NCI-H226 (cell line): ENCODE measurements around the gene SEMA3D.

Experiments
- DNase-seq: peaks from one replicate; pipeline ENCODE4 v3.0.0-alpha.2; 2015

Gene SEMA3D

GRCh38 chr7:85183296-85183695, 3.6 kb downstream of the SEMA3D start:
- DNase-seq = no peak

GRCh38 chr7:85178531-85179298, 8.1 kb downstream of the SEMA3D start:
- no peak for DNase-seq

DNA sequence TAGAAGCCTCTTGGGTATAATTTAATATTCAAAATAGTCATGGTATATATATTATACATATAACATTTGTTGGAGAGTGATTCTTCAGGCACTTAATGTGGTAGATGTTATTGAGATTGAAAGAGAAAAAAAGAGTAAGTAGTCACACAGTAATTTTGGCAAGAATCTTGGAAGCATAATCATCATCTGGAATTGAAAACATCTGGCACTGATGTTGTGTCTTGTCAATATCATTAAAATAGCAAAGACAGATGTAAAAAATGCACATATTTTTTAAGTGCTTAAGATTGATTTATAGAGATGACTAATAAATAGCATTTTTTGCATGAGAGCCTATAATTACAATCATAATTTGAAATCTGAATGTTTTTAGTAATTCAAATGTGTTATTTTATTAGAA, 9.5 kb downstream of the SEMA3D start:
- DNase-seq = no peak

DNA sequence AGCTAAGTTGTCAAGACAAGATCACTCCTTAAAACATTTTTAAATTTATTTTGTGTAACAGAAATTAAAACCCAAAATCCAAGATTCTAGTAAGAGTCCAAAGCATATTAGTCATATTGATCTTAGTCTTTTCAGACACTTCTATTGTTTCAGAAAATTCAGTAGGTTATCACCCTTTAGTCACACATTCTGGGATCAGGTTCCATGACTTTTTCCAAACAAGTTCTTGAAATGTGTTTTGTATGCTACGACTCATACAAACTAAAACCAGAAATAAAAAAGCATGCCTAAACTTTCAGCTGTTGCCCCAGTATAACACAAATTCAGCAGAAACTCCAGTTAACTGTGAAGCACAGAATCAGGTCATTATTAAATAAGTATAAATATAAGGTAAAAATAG, 10.7 kb downstream of the SEMA3D start:
- no peak for DNase-seq

DNA sequence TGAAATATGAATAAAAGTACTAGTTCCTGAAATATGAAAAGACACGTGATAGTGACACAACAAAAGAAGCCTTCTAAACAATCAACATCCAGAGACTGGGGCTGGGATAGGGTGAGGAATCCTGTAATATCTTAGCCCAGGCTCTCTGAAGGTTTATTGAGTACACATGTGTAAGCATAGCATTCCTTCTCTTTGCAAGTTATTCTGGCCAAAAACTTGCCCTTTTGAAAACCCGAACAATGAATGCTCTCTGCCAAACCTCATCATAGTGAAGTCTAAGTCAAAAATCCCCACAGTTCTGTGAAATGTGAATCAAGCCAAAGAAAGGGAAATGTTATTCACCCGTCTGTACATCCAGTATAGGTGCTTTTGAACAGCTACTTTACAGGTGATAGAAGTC, 11.6 kb downstream of the SEMA3D start:
- DNase-seq = no peak

GRCh38 chr7:85172530-85172941, 14.3 kb downstream of the SEMA3D start:
- DNase-seq = peak; percentile 61

DNA sequence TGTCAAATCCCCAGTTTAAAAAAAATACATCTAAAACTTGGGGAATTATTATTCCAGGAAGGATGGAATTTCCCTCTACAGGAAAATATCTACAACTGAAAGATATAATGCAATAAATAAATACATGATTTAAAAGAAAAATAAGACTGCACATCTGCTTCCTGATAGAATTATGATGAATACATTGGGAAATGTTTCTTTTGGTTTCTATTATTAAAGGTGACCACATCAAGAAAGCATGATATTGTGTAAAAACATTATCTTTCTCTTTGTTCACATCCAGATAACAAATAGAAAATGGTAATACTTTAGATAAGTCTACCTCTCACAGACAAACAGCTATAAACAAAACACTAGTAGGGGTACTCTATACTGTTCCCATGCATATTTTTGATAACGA, 19.2 kb downstream of the SEMA3D start:
- peak; percentile 44 for DNase-seq

DNA sequence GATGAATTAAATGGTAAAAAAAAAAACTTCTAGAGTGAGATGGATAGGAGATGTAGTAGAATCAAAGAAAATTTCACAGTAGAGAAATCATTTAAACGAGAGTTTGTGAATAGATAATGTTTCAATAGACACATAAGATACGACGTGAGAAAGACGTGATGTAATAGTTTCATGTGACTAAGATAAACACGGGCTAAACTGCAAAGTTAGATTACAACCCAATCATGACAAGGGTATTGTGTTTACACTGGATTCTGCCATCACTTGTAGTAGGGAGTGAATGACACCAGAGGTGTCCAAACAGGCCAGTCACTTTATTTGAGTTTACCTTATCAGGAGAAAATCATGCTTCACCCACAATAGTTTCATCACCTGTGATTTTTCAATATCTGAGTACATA, 21.6 kb downstream of the SEMA3D start:
- no peak for DNase-seq

- no peak for DNase-seq
These were observed 22.5 kb downstream of the SEMA3D start for GRCh38 chr7:85164376-85164775.

DNA sequence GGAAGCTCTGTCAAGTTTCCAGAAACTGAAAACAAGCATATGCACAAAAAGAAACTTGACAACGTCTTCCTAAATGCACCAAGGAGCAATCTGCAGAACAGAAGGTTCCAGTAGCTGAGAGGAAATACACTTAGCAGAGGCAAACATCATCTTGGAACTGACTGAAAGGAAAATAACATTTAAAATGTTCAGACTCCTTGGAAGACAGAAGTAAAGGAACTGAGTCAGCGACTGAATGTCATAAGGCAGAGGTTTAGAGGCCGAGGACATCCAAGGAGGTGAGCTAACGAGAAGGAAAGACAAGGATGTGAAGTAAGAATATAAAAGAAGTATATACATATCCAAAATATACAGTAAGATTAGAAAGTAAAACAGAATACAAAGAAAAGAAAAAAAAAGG, 24.1 kb downstream of the SEMA3D start:
- no peak for DNase-seq

DNA sequence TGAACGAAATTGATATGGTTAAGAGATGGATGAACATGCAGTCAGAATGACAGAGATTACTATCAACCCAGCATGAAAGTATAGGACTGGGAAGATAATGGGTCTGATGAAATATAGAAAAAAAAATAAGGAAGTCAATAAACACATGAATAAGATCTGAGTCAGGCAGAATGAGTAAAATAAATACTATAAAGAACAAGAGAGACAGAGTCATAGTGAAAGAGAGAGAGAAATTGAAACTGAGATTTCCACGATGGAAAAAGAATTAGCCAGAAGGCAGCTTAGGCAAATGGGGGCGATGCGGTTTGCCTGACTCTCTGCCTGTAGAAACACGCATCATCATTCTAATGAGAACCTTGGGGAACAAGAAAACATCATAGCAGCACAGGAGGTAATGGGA, 26.6 kb downstream of the SEMA3D start:
- DNase-seq = no peak

- no peak for DNase-seq
These were observed 27.9 kb downstream of the SEMA3D start for GRCh38 chr7:85159003-85159402.

DNA sequence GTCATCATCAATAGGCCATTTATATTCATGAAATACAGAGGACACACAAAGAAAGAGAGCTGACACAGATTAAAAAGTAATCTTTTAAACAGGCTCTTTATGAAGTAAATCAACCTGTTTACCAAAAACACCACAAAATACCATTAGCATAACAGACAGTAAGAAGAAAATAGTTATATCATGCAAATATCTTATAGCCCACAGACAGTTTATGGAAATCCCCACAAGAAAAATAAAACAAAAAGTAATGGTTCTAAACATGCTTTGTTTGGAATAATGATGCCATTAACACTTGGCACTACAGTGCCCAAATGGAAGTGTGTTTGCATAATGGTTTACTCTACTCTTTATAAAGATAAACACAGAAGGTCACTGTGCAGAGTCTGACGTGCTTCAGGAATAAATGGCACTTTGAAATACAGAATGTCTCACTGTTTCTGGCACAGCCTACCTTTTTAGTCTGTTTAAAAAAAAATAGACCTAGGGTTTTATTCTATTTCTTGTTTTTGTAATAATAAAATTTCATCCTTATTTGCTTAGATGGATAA, 30.1 kb downstream of the SEMA3D start:
- no peak for DNase-seq

DNA sequence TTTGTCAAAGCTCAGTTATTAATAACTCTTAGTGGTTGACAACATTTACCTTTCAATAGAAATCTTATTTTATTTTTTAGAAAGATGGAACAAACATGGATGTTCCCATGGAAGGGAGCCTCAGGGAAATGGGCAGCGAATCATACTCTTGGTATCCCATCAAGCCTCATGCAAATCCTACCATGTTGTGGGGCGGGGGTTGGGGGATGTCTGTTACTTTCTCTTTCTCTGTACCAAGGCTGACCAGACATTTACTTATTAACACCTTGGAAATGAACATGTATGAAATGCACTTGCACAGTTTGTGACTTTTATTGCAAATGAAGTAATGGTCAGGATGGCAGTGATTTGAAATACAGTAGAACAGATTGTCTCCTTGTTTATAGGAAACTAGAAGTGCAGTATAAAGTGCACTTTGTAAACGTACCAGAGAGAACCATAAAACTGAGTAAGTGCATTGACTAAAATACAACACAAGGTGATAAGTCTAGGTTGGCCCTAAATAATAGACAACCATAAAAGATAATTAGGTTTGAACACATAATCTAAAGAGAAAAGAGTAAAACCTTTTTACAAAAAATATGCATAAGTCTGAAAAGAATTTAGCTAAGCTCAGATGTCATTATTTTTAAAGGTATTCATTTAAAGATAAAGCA, 32.4 kb downstream of the SEMA3D start:
- DNase-seq = no peak

DNA sequence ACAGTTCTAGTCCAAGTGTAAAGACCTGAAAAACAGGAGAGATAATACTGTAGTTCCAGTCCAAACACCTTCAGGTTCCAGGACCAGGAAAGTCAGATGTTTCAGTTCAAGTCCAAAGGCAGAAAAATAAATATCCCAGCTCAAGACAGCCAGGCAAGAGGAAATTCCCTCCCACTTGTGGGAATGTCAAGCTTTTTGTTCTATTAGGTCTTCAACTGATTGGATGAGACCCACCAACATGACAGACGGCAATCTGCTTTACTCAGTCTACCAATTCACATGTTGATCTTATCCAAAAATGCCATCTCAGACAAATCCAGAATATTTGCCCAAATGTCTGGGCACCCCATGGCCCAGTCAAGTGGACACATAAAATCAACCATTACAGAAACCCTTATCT, 33.1 kb downstream of the SEMA3D start:
- DNase-seq = no peak

GRCh38 chr7:85150624-85151023, 36.2 kb downstream of the SEMA3D start:
- no peak for DNase-seq

GRCh38 chr7:85144771-85145170, 42.1 kb downstream of the SEMA3D start:
- no peak for DNase-seq

DNA sequence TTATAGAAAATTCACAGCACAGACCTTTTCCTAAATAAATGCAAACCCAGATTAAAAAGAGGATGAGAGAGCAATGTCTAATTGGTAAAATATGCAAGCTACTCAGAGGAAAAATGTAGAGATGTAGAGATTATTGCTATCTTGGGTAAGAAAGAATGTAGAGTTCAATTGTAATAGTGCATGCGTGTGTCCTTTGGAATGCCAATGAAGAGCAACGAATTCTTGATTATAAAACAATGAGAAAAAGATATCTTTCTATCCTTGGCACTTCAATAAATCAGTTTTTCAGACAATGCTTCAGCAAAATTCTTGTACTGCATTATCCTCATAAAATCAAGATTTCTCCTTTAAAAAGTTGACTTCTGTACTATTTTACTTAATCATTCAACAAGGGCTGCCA, 50.9 kb downstream of the SEMA3D start:
- peak; percentile 80 for DNase-seq

- no peak for DNase-seq
These were observed 53.3 kb downstream of the SEMA3D start for GRCh38 chr7:85133560-85133959.

DNA sequence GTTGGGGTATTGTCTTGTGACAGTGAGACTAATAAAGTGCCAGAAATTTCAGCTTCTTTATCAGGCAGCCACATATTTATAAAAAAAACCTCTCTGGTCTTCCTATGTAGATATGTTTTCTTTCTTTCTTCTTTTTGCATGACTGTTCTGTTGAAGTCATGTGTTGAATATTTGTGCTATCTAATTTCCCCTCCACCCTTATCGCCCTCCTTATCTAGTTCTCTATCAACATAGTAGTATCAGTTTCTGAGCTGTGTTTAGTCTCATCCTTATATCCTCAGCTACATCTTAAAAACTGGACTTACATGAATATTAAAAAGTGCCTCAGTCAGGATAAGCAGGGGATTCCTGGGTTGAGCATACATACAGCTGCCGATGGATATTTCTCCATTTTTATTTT, 53.9 kb downstream of the SEMA3D start:
- DNase-seq = no peak

- no peak for DNase-seq
These were observed 56.2 kb downstream of the SEMA3D start for GRCh38 chr7:85130702-85131101.

DNA sequence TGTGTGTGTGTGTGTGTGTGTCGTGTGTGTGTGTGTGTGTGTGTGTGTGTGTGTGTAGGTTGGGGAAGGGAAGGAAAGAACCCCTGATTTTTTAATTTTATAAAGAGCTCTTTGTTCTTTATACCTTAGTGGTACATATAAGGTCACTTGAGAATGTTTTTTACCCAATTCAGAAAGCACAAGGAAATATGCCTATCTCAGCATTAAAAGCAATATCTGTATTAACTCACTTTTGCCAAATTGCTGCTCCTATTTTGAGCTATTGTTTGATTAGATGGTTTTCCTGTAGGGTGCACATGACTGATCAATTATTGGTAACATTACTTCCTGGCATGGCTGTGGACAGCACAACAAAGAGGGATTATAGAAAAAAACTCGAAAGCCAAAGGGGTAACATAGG, 60.5 kb downstream of the SEMA3D start:
- DNase-seq = no peak

- no peak for DNase-seq
These were observed 61.2 kb downstream of the SEMA3D start for GRCh38 chr7:85125651-85126131.

DNA sequence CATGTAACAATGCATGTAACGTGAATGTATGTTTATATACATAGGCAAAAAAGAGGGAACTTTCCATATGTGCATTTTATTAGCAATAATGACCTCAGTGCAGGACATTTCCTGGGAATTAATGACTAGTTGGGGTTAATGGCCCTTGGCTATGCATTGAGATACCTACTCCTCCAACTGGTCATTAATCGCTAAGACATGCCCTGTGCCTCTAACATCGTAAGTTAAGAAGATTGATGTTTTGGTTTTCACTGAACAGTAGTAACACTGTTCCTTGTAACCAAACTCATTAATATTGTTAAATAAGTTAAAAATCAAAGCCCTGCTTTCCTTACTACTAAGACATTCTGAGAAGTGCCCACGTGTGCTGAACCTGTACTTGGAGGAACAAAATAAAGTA, 61.7 kb downstream of the SEMA3D start:
- no peak for DNase-seq
